HFFc6 (cell line): ENCODE results near the gene SULT1E1. TPM values are rescaled to one million over a fixed set of nuclear protein-coding genes. Genes with fewer than 3 reads are reported as not detected.

Experiments used
- DNase-seq: peaks from one replicate; pipeline ENCODE4 v3.0.0-alpha.2; 2018
- H3K27ac Mint-ChIP-seq: 2 replicates; pipeline ENCODE4 v1.8.0; 2020; ENCODE audit warnings: mild to moderate bottlenecking, mixed read lengths
- H3K27me3 Mint-ChIP-seq: 2 replicates; pipeline ENCODE4 v1.8.0; 2021; ENCODE audit warnings: mild to moderate bottlenecking, moderate library complexity, mixed read lengths; ENCODE audit not compliant: insufficient read depth
- H3K36me3 Mint-ChIP-seq: 2 replicates; pipeline ENCODE4 v1.8.0; 2021; ENCODE audit warnings: low read depth, mixed read lengths
- H3K4me1 Mint-ChIP-seq: 2 replicates; pipeline ENCODE4 v1.8.0; 2020; ENCODE audit warnings: low read depth, mixed read lengths
- H3K4me3 Mint-ChIP-seq: 2 replicates; pipeline ENCODE4 v1.8.0; 2020; ENCODE audit warnings: mild to moderate bottlenecking, moderate library complexity, mixed read lengths
- H3K9me3 Mint-ChIP-seq: 2 replicates; pipeline ENCODE4 v1.8.0; 2020; ENCODE audit warnings: mild to moderate bottlenecking, mixed read lengths
- total RNA-seq, 6 experiments: library from RNA; stranded (reverse); fragmentation: NEBNext Ultra II Directional; extraction: Animal tissue kit (Norgen Biotek cat#: 25700); gene quantifications; 2 replicates in 1 of 6; 3 replicates in 5 of 6; pipeline ENCODE4 v1.2.3, GENCODE V29; 2021
- TF ChIP-seq, protein P1 (sequence below): fragments of 200-600 bp; sonication (generic); IDR thresholded peaks from 2 replicates; pipeline ENCODE4 v1.5.0; 2021; ENCODE audit warnings: antibody characterized with exemption, mild to moderate bottlenecking

SULT1E1 gene
- total RNA-seq, 6 experiments from 2014 or later, result not detected

DNA sequence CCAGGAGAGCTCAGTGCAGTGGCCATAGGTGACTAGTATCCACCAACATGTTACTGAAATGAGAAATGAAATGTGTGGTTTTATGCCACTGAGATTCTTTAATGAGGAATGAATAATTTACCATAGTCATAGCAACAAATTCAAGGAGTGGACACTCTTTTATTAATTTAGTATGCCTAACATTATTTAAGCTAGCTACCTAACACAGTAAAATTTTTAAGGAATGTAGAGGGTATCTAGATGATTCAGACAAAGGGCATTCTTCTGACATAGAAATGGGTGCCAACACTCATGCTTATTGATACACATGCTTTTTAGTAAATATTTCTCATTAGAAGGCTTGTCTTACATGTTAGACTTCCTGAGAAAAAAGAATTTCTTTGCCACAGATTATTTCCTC lies 66.2 kb downstream of the SULT1E1 start:
- H3K27me3 Mint-ChIP-seq, result no peaks in the 10 kb centered on the region
- H3K36me3 Mint-ChIP-seq, result no peaks in the 10 kb centered on the region
- no peak overlapping the region for H3K4me3 Mint-ChIP-seq
- TF ChIP-seq, protein P1, sequence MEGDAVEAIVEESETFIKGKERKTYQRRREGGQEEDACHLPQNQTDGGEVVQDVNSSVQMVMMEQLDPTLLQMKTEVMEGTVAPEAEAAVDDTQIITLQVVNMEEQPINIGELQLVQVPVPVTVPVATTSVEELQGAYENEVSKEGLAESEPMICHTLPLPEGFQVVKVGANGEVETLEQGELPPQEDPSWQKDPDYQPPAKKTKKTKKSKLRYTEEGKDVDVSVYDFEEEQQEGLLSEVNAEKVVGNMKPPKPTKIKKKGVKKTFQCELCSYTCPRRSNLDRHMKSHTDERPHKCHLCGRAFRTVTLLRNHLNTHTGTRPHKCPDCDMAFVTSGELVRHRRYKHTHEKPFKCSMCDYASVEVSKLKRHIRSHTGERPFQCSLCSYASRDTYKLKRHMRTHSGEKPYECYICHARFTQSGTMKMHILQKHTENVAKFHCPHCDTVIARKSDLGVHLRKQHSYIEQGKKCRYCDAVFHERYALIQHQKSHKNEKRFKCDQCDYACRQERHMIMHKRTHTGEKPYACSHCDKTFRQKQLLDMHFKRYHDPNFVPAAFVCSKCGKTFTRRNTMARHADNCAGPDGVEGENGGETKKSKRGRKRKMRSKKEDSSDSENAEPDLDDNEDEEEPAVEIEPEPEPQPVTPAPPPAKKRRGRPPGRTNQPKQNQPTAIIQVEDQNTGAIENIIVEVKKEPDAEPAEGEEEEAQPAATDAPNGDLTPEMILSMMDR, result no peak
- no peak overlapping the region for H3K27ac Mint-ChIP-seq
- H3K9me3 Mint-ChIP-seq, result peaks cover 22% of the 10 kb centered on the region
- no peak for DNase-seq
- H3K4me1 Mint-ChIP-seq, result no peaks in the 10 kb centered on the region

Other genes with a start within 250 kb of the SULT1E1 start
- not detected for gene UGT2A2, start 220.5 kb downstream of the SULT1E1 start, total RNA-seq
- not detected for gene UGT2A1, start 206.9 kb downstream of the SULT1E1 start, total RNA-seq
- under 1 TPM in 1 of 6 experiments, not detected in 5; 0.02 TPM for gene SULT1B1, start 99.5 kb downstream of the SULT1E1 start, total RNA-seq
- gene CSN1S1, start 70.9 kb upstream of the SULT1E1 start, total RNA-seq, result not detected
- gene CSN2, start 105.6 kb upstream of the SULT1E1 start, total RNA-seq, result not detected
- not detected for gene STATH, start 135.8 kb upstream of the SULT1E1 start, total RNA-seq
- not detected for gene HTN3, start 168.3 kb upstream of the SULT1E1 start, total RNA-seq
- not detected for gene HTN1, start 190.3 kb upstream of the SULT1E1 start, total RNA-seq